HG03469 (cell line): ENCODE results near the gene SHC3.

ENCODE experiments used
- ATAC-seq: cut with Tn5 transposase; IDR thresholded peaks from one replicate; pipeline ENCODE4 v1.9.1; 2021; ENCODE audit warnings: mild to moderate bottlenecking, moderate library complexity, moderate number of reproducible peaks; ENCODE audit not compliant: unreplicated experiment

The SHC3 gene

GRCh38 chr9:88971131-88971960 lies 207.3 kb downstream of the SHC3 start:
- ATAC-seq, result no peak

DNA sequence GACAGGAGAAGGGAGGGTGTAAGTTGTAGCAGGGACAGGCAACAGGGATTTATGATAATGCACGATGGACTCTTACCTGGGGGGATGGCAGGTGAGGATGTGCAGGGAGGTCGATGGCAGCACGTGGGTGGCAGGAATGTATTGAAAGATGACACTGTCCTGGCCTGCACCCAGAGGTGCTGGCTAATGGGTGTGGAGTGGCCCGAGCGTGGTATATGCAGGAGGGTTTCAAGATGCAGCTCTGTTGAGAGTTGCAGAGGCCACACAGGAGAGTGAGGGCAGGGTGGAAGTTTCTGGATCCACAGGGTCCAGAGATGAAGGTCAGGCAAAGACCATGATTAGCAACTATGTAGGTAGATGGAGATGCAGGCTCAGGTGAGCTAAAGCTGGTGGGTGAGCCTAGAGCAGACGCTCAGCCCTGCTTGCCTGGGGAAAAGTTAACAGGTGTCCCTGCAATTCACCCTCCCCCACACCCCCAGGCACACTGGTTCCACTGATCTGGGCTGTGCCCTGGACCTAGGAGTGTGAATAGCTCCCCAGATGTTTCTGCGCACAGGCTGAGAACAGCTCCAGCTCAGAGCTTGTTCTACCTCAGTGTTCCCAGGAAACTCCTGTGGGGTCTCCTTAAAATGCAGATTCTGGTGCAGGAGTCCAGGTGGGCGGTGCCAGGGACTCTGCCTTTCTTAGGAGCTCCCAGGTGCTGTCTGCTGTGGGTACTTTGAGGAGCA lies 208.8 kb downstream of the SHC3 start:
- ATAC-seq, result no peak

- no peak for ATAC-seq
Measured at GRCh38 chr9:88968799-88969198, 209.8 kb downstream of the SHC3 start.

- ATAC-seq, result no peak
Measured at GRCh38 chr9:88966894-88967676, 211.5 kb downstream of the SHC3 start.

- no peak for ATAC-seq
Measured at GRCh38 chr9:88965473-88965872, 213.1 kb downstream of the SHC3 start.

- no peak for ATAC-seq
Measured at GRCh38 chr9:88960632-88961031, 218.0 kb downstream of the SHC3 start.

- no peak for ATAC-seq
Measured at GRCh38 chr9:88959727-88960469, 218.7 kb downstream of the SHC3 start.

- ATAC-seq, result no peak
Measured at GRCh38 chr9:88957526-88957925, 221.1 kb downstream of the SHC3 start.
